GM12891 (cell line): Measurements from ENCODE around the gene CLCN1.

Source experiments
- PAX5 ChIP-seq: IDR thresholded peaks from 2 replicates; pipeline ENCODE4 v1.6.1; 2011; ENCODE audit warnings: low read length, moderate library complexity, mild to moderate bottlenecking; ENCODE audit not compliant: insufficient read depth, severe bottlenecking
- POLR2A ChIP-seq: IDR thresholded peaks from 2 replicates; pipeline ENCODE4 v1.6.1; 2011; ENCODE audit warnings: low read depth, low read length, control low read depth
- POLR2AphosphoS5 ChIP-seq: IDR thresholded peaks from 2 replicates; pipeline ENCODE4 v1.6.1; 2011; ENCODE audit warnings: low read depth, low read length, control low read depth
- SPI1 ChIP-seq: IDR thresholded peaks from 2 replicates; pipeline ENCODE4 v1.6.1; 2011; ENCODE audit warnings: low read depth, low read length, control low read depth
- TAF1 ChIP-seq: IDR thresholded peaks from 2 replicates; pipeline ENCODE4 v1.6.1; 2011; ENCODE audit warnings: low read depth, low read length, control low read depth

DNA sequence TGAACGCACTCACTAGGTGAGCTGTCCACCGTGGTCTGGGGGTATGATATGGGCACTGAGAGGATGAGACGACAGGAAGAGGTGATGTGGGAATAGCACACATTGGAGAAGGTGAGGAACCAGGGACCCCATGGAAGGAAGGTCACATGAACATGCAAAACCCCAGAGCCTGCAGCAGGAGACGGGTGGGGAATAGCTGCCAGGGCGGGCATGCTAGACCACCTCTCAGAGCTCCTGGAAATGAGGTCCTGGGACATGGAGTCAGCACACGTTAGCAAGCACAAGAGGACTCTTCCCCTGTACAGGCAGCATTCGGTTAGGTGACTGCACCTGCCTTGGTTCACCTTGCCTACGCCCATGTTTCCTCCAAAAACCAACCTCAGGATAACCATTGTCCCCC lies 38.5 kb downstream of the CLCN1 start:
- no peak for TF ChIP-seq SPI1
- no peak for TF ChIP-seq TAF1
- TF ChIP-seq POLR2AphosphoS5: no peak
- TF ChIP-seq POLR2A: no peak
- no peak for TF ChIP-seq PAX5
